ENCODE data around the gene ARHGEF16.

The ARHGEF16 gene

GRCh38 chr1:3483801-3484444, 29.5 kb downstream of the ARHGEF16 start:
- no peak for DNase-seq

GRCh38 chr1:3485016-3485415, 30.6 kb downstream of the ARHGEF16 start:
- no peak for DNase-seq

GRCh38 chr1:3488432-3488831, 34.0 kb downstream of the ARHGEF16 start:
- no peak for DNase-seq

- DNase-seq = no peak
Measured at GRCh38 chr1:3490046-3490745, 35.7 kb downstream of the ARHGEF16 start.

GRCh38 chr1:3491291-3492246, 37.1 kb downstream of the ARHGEF16 start:
- no peak for DNase-seq

- DNase-seq = no peak
Measured at GRCh38 chr1:3492545-3493246, 38.2 kb downstream of the ARHGEF16 start.

- DNase-seq = peak; percentile 38
Measured at GRCh38 chr1:3494321-3495308, 40.1 kb downstream of the ARHGEF16 start.

- no peak for DNase-seq
Measured at GRCh38 chr1:3495776-3496745, 41.6 kb downstream of the ARHGEF16 start.

- no peak for DNase-seq
Measured at GRCh38 chr1:3496916-3497315, 42.5 kb downstream of the ARHGEF16 start.

GRCh38 chr1:3497521-3497920, 43.1 kb downstream of the ARHGEF16 start:
- no peak for DNase-seq

GRCh38 chr1:3498246-3498930, 43.9 kb downstream of the ARHGEF16 start:
- DNase-seq = no peak

- no peak for DNase-seq
Measured at GRCh38 chr1:3498986-3499385, 44.5 kb downstream of the ARHGEF16 start.

- DNase-seq = no peak
Measured at GRCh38 chr1:3499611-3500010, 45.1 kb downstream of the ARHGEF16 start.

GRCh38 chr1:3500265-3500835, 45.9 kb downstream of the ARHGEF16 start:
- no peak for DNase-seq

- no peak for DNase-seq
Measured at GRCh38 chr1:3501437-3501836, 47.0 kb downstream of the ARHGEF16 start.

GRCh38 chr1:3501856-3502640, 47.6 kb downstream of the ARHGEF16 start:
- DNase-seq = no peak

- DNase-seq = no peak
Measured at GRCh38 chr1:3502641-3503524, 48.4 kb downstream of the ARHGEF16 start.

GRCh38 chr1:3503525-3503886, 49.0 kb downstream of the ARHGEF16 start:
- no peak for DNase-seq

Data from NCI-H1417 treated with DMSO at 0.1 percent for 48 hours (cell line).